SK-N-MC (cell line): Measurements from ENCODE around the gene NDUFS6.

ENCODE experiments used
- EZH2 ChIP-seq: fragments of 200-600 bp; sonication (generic); IDR thresholded peaks from one replicate; pipeline ENCODE4 v1.6.1; 2017; ENCODE audit warnings: antibody characterized with exemption
- POLR2AphosphoS5 ChIP-seq: IDR thresholded peaks from 2 replicates; pipeline ENCODE4 v1.6.1; 2012; ENCODE audit warnings: mild to moderate bottlenecking, low read depth, low read length, borderline replicate concordance

GRCh38 chr5:1805326-1805725 is 4.1 kb downstream of the NDUFS6 start:
- no peak for TF ChIP-seq EZH2
- TF ChIP-seq POLR2AphosphoS5 = no peak
